WTC11 (cell line): Measurements from ENCODE around the gene PC. TPM values are rescaled to one million over a fixed set of nuclear protein-coding genes. Genes with fewer than 3 reads are reported as not detected.

ENCODE experiments used
- ATAC-seq: fragments of 200-7000 bp; cut with Tn5 transposase; 2 replicates; pipeline ENCODE4 v1.10.0; 2021; ENCODE audit warnings: mild to moderate bottlenecking, moderate library complexity
- CTCF ChIA-PET: fragments of 300-600 bp; sonication (Branson Sonifier 250); formaldehyde crosslinking; loops from one replicate; lab custom pipeline; 2021; ENCODE audit warnings: antibody characterized with exemption; lab: Charles Lee
- POLR2A ChIA-PET: fragments of 350-600 bp; sonication (Branson Sonifier 250); formaldehyde crosslinking; loops from one replicate; lab custom pipeline; 2021; ENCODE audit warnings: antibody characterized with exemption; lab: Charles Lee
- DNase-seq: peaks from one replicate; pipeline ENCODE4 v3.0.0; 2021; ENCODE audit warnings: low spot score
- H3K27ac Mint-ChIP-seq: 2 replicates; pipeline ENCODE4 v1.8.0; 2021; ENCODE audit warnings: mixed read lengths
- H3K27me3 Mint-ChIP-seq: 2 replicates; pipeline ENCODE4 v1.8.0; 2021; ENCODE audit warnings: low read depth, mild to moderate bottlenecking, moderate library complexity, mixed read lengths
- H3K36me3 Mint-ChIP-seq: 2 replicates; pipeline ENCODE4 v1.8.0; 2021; ENCODE audit warnings: mixed read lengths
- H3K4me1 Mint-ChIP-seq: 2 replicates; pipeline ENCODE4 v1.8.0; 2022; ENCODE audit warnings: mixed read lengths
- H3K4me3 Mint-ChIP-seq: 2 replicates; pipeline ENCODE4 v1.8.0; 2021; ENCODE audit warnings: mild to moderate bottlenecking, moderate library complexity, mixed read lengths
- H3K9me3 Mint-ChIP-seq: 2 replicates; pipeline ENCODE4 v1.8.0; 2021; ENCODE audit warnings: mixed read lengths
- CREB1 ChIP-seq: sonication (generic); formaldehyde crosslinking; IDR thresholded peaks from 2 replicates; pipeline ENCODE4 v1.8.0; 2023; ENCODE audit warnings: mild to moderate bottlenecking, missing genetic modification reagents
- FOXP1 ChIP-seq: sonication (generic); formaldehyde crosslinking; IDR thresholded peaks from 2 replicates; pipeline ENCODE4 v1.8.0; 2022; ENCODE audit warnings: missing genetic modification reagents, mild to moderate bottlenecking, moderate library complexity, borderline replicate concordance
- MYBL2 ChIP-seq: sonication (generic); formaldehyde crosslinking; IDR thresholded peaks from 2 replicates; pipeline ENCODE4 v1.8.1; 2023; ENCODE audit warnings: mild to moderate bottlenecking, moderate library complexity, missing genetic modification reagents
- PRRX2 ChIP-seq: fragments of 250-450 bp; sonication (Bioruptor Pico); IDR thresholded peaks from 2 replicates; pipeline ENCODE4 v1.8.0; 2021; ENCODE audit warnings: mild to moderate bottlenecking
- TCF7 ChIP-seq: sonication (generic); formaldehyde crosslinking; IDR thresholded peaks from 2 replicates; pipeline ENCODE4 v1.8.0; 2022; ENCODE audit warnings: mild to moderate bottlenecking, low read depth, missing genetic modification reagents, moderate library complexity
- ZNF121 ChIP-seq: sonication (generic); formaldehyde crosslinking; IDR thresholded peaks from 2 replicates; pipeline ENCODE4 v1.8.0; 2023; ENCODE audit warnings: missing genetic modification reagents
- ZNF138 ChIP-seq: sonication (generic); formaldehyde crosslinking; conservative IDR thresholded peaks from 2 replicates; pipeline ENCODE4 v1.8.1; 2022; ENCODE audit warnings: mild to moderate bottlenecking, moderate library complexity, missing genetic modification reagents
- ZNF232 ChIP-seq: sonication (generic); formaldehyde crosslinking; IDR thresholded peaks from 2 replicates; pipeline ENCODE4 v1.8.0; 2022; ENCODE audit warnings: mild to moderate bottlenecking, missing genetic modification reagents
- total RNA-seq: library from RNA; stranded (reverse); gene quantifications from 3 replicates; pipeline ENCODE4 v1.2.3, GENCODE V29; 2021
- TF ChIP-seq, protein P1 (sequence below): fragments of 250-450 bp; sonication (Bioruptor Pico); IDR thresholded peaks from 2 replicates; pipeline ENCODE4 v1.9.0; 2021; ENCODE audit warnings: mild to moderate bottlenecking, borderline replicate concordance
- TF ChIP-seq, protein P2 (sequence below): fragments of 250-450 bp; sonication (Bioruptor Pico); IDR thresholded peaks from 2 replicates; pipeline ENCODE4 v1.8.0; 2021; ENCODE audit warnings: mild to moderate bottlenecking
- TF ChIP-seq, protein P3 (sequence below): sonication (generic); formaldehyde crosslinking; IDR thresholded peaks from 2 replicates; pipeline ENCODE4 v1.8.0; 2022; ENCODE audit warnings: mild to moderate bottlenecking, missing genetic modification reagents
- TF ChIP-seq, protein P4 (sequence below): sonication (generic); formaldehyde crosslinking; IDR thresholded peaks from 2 replicates; pipeline ENCODE4 v1.8.1; 2023; ENCODE audit warnings: mild to moderate bottlenecking, moderate library complexity, missing genetic modification reagents
- TF ChIP-seq, protein P5 (sequence below): sonication (generic); formaldehyde crosslinking; IDR thresholded peaks from 2 replicates; pipeline ENCODE4 v1.8.0; 2022; ENCODE audit warnings: missing genetic modification reagents
- TF ChIP-seq, protein P6 (sequence below): sonication (generic); formaldehyde crosslinking; IDR thresholded peaks from 2 replicates; pipeline ENCODE4 v1.8.1; 2023; ENCODE audit warnings: mild to moderate bottlenecking, missing genetic modification reagents

PC gene
- total RNA-seq, 1 experiment from 2014 or later, result 27.2 TPM

DNA sequence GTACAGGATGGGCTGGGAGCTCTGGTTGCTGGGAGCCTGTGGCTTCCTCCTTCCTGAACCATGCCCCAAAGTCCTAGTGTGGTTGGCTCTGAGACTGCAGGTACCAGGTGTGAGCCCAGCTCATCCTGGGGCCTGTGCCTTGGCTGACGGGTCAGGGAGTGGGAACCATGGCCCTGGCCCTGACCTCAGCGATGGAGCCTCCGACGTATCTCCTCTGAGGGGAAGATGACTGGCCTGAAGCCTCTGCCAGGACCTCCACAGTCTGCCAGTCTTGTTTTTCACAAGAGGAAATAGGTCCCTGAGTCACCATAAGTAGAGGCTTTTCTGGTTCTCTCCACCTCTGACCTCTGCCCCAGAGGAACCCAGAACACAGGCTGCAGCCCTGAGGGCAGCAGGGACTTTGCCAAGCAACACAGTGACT, 111.5 kb downstream of the PC start:
- TF ChIP-seq, protein P1, sequence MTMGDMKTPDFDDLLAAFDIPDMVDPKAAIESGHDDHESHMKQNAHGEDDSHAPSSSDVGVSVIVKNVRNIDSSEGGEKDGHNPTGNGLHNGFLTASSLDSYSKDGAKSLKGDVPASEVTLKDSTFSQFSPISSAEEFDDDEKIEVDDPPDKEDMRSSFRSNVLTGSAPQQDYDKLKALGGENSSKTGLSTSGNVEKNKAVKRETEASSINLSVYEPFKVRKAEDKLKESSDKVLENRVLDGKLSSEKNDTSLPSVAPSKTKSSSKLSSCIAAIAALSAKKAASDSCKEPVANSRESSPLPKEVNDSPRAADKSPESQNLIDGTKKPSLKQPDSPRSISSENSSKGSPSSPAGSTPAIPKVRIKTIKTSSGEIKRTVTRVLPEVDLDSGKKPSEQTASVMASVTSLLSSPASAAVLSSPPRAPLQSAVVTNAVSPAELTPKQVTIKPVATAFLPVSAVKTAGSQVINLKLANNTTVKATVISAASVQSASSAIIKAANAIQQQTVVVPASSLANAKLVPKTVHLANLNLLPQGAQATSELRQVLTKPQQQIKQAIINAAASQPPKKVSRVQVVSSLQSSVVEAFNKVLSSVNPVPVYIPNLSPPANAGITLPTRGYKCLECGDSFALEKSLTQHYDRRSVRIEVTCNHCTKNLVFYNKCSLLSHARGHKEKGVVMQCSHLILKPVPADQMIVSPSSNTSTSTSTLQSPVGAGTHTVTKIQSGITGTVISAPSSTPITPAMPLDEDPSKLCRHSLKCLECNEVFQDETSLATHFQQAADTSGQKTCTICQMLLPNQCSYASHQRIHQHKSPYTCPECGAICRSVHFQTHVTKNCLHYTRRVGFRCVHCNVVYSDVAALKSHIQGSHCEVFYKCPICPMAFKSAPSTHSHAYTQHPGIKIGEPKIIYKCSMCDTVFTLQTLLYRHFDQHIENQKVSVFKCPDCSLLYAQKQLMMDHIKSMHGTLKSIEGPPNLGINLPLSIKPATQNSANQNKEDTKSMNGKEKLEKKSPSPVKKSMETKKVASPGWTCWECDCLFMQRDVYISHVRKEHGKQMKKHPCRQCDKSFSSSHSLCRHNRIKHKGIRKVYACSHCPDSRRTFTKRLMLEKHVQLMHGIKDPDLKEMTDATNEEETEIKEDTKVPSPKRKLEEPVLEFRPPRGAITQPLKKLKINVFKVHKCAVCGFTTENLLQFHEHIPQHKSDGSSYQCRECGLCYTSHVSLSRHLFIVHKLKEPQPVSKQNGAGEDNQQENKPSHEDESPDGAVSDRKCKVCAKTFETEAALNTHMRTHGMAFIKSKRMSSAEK (CRISPR knock-in tag), result no peak
- no peak for TF ChIP-seq CREB1
- TF ChIP-seq, protein P2, sequence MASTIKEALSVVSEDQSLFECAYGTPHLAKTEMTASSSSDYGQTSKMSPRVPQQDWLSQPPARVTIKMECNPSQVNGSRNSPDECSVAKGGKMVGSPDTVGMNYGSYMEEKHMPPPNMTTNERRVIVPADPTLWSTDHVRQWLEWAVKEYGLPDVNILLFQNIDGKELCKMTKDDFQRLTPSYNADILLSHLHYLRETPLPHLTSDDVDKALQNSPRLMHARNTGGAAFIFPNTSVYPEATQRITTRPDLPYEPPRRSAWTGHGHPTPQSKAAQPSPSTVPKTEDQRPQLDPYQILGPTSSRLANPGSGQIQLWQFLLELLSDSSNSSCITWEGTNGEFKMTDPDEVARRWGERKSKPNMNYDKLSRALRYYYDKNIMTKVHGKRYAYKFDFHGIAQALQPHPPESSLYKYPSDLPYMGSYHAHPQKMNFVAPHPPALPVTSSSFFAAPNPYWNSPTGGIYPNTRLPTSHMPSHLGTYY (CRISPR knock-in tag), result no peak
- Mint-ChIP-seq H3K4me3 (no peak overlapping the region), H3K27me3 (no peaks in the 10 kb centered on the region), H3K27ac (no peak overlapping the region; the same call in 1 of the 2 replicates), H3K4me1 (peaks cover 20% of the 10 kb centered on the region), H3K9me3 (no peaks in the 10 kb centered on the region), H3K36me3 (peaks cover 13% of the 10 kb centered on the region)
- ChIA-PET CTCF (interaction anchor here (1.1 to 1.2 kb wide), 2 partner anchors 129 to 300 kb away, joined by 3 read pairs; partner anchors contain the start of gene ACTN3), POLR2A (interaction anchor here (2.2 kb wide), 1 partner anchor 9 kb away, joined by 5 read pairs; no protein-coding TSS in a partner anchor)
- no peak for DNase-seq
- no peak for ATAC-seq

DNA sequence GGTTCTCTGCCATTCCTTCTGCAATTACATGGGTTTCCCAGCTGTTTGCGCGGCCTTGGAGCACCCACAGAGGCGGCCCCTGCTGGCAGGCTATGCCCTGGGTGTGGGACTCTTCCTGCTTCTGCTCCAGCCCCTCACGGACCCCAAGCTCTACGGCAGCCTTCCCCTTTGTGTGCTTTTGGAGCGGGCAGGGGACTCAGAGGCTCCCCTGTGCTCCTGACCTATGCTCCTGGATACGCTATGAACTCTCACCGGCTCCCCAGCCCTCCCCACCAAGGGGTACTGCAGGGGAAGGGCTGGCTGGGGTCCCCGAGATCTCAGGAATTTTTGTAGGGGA, 112.3 kb downstream of the PC start:
- ATAC-seq (no peak), DNase-seq (no peak)
- CTCF ChIA-PET, result interaction anchor here (1.0 to 4.8 kb wide), 8 partner anchors 9 to 299 kb away, joined by 3 to 19 read pairs (median 3); partner anchors contain the start of genes ACTN3 and RBM4B
- Mint-ChIP-seq H3K27me3 (no peaks in the 10 kb centered on the region), H3K27ac (no peak overlapping the region), H3K36me3 (peaks cover 13% of the 10 kb centered on the region), H3K4me1 (peaks cover 20% of the 10 kb centered on the region), H3K9me3 (no peaks in the 10 kb centered on the region), H3K4me3 (no peak overlapping the region)
- POLR2A ChIA-PET, result interaction anchor here (0.6 to 2.2 kb wide), 2 partner anchors 10 to 118 kb away, joined by 3 to 5 read pairs; no protein-coding TSS in a partner anchor
- TF ChIP-seq PRRX2 (CRISPR knock-in tag), result no peak
- TF ChIP-seq FOXP1 (CRISPR knock-in tag), result no peak
- no peak for TF ChIP-seq TCF7
- TF ChIP-seq ZNF121, result no peak
- TF ChIP-seq, protein P3, sequence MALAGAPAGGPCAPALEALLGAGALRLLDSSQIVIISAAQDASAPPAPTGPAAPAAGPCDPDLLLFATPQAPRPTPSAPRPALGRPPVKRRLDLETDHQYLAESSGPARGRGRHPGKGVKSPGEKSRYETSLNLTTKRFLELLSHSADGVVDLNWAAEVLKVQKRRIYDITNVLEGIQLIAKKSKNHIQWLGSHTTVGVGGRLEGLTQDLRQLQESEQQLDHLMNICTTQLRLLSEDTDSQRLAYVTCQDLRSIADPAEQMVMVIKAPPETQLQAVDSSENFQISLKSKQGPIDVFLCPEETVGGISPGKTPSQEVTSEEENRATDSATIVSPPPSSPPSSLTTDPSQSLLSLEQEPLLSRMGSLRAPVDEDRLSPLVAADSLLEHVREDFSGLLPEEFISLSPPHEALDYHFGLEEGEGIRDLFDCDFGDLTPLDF (CRISPR knock-in tag), result no peak
- no peak for TF ChIP-seq MYBL2 (CRISPR knock-in tag)
- TF ChIP-seq, protein P4, sequence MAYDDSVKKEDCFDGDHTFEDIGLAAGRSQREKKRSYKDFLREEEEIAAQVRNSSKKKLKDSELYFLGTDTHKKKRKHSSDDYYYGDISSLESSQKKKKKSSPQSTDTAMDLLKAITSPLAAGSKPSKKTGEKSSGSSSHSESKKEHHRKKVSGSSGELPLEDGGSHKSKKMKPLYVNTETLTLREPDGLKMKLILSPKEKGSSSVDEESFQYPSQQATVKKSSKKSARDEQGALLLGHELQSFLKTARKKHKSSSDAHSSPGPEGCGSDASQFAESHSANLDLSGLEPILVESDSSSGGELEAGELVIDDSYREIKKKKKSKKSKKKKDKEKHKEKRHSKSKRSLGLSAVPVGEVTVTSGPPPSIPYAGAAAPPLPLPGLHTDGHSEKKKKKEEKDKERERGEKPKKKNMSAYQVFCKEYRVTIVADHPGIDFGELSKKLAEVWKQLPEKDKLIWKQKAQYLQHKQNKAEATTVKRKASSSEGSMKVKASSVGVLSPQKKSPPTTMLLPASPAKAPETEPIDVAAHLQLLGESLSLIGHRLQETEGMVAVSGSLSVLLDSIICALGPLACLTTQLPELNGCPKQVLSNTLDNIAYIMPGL (CRISPR knock-in tag), result no peak
- TF ChIP-seq, protein P5, sequence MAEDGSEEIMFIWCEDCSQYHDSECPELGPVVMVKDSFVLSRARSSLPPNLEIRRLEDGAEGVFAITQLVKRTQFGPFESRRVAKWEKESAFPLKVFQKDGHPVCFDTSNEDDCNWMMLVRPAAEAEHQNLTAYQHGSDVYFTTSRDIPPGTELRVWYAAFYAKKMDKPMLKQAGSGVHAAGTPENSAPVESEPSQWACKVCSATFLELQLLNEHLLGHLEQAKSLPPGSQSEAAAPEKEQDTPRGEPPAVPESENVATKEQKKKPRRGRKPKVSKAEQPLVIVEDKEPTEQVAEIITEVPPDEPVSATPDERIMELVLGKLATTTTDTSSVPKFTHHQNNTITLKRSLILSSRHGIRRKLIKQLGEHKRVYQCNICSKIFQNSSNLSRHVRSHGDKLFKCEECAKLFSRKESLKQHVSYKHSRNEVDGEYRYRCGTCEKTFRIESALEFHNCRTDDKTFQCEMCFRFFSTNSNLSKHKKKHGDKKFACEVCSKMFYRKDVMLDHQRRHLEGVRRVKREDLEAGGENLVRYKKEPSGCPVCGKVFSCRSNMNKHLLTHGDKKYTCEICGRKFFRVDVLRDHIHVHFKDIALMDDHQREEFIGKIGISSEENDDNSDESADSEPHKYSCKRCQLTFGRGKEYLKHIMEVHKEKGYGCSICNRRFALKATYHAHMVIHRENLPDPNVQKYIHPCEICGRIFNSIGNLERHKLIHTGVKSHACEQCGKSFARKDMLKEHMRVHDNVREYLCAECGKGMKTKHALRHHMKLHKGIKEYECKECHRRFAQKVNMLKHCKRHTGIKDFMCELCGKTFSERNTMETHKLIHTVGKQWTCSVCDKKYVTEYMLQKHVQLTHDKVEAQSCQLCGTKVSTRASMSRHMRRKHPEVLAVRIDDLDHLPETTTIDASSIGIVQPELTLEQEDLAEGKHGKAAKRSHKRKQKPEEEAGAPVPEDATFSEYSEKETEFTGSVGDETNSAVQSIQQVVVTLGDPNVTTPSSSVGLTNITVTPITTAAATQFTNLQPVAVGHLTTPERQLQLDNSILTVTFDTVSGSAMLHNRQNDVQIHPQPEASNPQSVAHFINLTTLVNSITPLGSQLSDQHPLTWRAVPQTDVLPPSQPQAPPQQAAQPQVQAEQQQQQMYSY, result no peak
- TF ChIP-seq, protein P6, sequence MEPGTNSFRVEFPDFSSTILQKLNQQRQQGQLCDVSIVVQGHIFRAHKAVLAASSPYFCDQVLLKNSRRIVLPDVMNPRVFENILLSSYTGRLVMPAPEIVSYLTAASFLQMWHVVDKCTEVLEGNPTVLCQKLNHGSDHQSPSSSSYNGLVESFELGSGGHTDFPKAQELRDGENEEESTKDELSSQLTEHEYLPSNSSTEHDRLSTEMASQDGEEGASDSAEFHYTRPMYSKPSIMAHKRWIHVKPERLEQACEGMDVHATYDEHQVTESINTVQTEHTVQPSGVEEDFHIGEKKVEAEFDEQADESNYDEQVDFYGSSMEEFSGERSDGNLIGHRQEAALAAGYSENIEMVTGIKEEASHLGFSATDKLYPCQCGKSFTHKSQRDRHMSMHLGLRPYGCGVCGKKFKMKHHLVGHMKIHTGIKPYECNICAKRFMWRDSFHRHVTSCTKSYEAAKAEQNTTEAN (CRISPR knock-in tag), result no peak
- no peak for TF ChIP-seq ZNF232 (CRISPR knock-in tag)
- no peak for TF ChIP-seq ZNF138
